Caco-2 (cell line): ENCODE results near the gene SLFN5. TPM values are rescaled to one million over a fixed set of nuclear protein-coding genes. Genes with fewer than 3 reads are reported as not detected.

Experiments
- BruUV-seq: library from RNA; stranded (reverse); fragments of 400-500 nt; replicated peaks from 2 replicates; lab custom pipeline; 2021; lab: Mats Ljungman, UMichigan
- CTCF ChIA-PET: fragments of 300-600 bp; sonication (Branson Sonifier 250); formaldehyde crosslinking; loops from one replicate; lab custom pipeline; 2022; ENCODE audit warnings: antibody characterized with exemption; lab: Charles Lee
- POLR2A ChIA-PET: fragments of 300-600 bp; sonication (Branson Sonifier 250); formaldehyde crosslinking; loops from one replicate; lab custom pipeline; 2022; ENCODE audit warnings: antibody characterized with exemption; lab: Charles Lee
- DNase-seq, 2 experiments: peaks; one replicate each; pipeline versions ENCODE4 v3.0.0 to v3.0.0-alpha.2; 2020 to 2022
- H3K27me3 ChIP-seq: replicated peaks from 2 replicates; pipeline ENCODE4 v1.6.0; 2011; ENCODE audit warnings: low read length; ENCODE audit not compliant: control insufficient read depth, insufficient read depth
- H3K36me3 ChIP-seq: 2 replicates; pipeline ENCODE4 v1.5.1; 2011; ENCODE audit warnings: low read length; ENCODE audit not compliant: control insufficient read depth, insufficient read depth
- H3K4me1 ChIP-seq: fragments of 250-450 bp; sonication (Bioruptor Pico); 2 replicates; pipeline ENCODE4 v1.5.1; 2020; ENCODE audit warnings: mild to moderate bottlenecking
- H3K4me3 ChIP-seq: 2 replicates; pipeline ENCODE4 v1.5.1; 2011; ENCODE audit warnings: low read depth, mild to moderate bottlenecking, control low read depth, low read length
- H3K9me3 ChIP-seq: fragments of 250-450 bp; sonication (Bioruptor Pico); 2 replicates; pipeline ENCODE4 v1.5.1; 2020; ENCODE audit warnings: mild to moderate bottlenecking, moderate library complexity
- H3K27ac Mint-ChIP-seq: one replicate; pipeline ENCODE4 v1.8.0; 2022; ENCODE audit warnings: mixed read lengths; ENCODE audit not compliant: unreplicated experiment
- H3K27me3 Mint-ChIP-seq: one replicate; pipeline ENCODE4 v1.8.0; 2022; ENCODE audit warnings: mixed read lengths; ENCODE audit not compliant: insufficient read depth, unreplicated experiment
- H3K36me3 Mint-ChIP-seq: one replicate; pipeline ENCODE4 v1.8.0; 2022; ENCODE audit warnings: mild to moderate bottlenecking, mixed read lengths; ENCODE audit not compliant: insufficient read depth, unreplicated experiment
- H3K4me1 Mint-ChIP-seq: one replicate; pipeline ENCODE4 v1.8.0; 2022; ENCODE audit warnings: low read depth, mixed read lengths; ENCODE audit not compliant: unreplicated experiment
- H3K4me3 Mint-ChIP-seq: one replicate; pipeline ENCODE4 v1.8.0; 2022; ENCODE audit warnings: mild to moderate bottlenecking, moderate library complexity, mixed read lengths; ENCODE audit not compliant: unreplicated experiment
- H3K9me3 Mint-ChIP-seq: one replicate; pipeline ENCODE4 v1.8.0; 2022; ENCODE audit warnings: mixed read lengths; ENCODE audit not compliant: unreplicated experiment
- CTCF ChIP-seq, 2 experiments: fragments of 200-600 bp in 1 of 2; IDR thresholded peaks; 1 replicate in 1 of 2; 2 replicates in 1 of 2; pipeline versions ENCODE4 v1.5.1 to v1.8.0; 2011 to 2022; ENCODE audit warnings: antibody characterized with exemption in 1 of 2, control low read depth in 1 of 2, inconsistent platforms in 1 of 2, low read depth in 1 of 2, low read length in 1 of 2, mild to moderate bottlenecking in 1 of 2, moderate library complexity in 1 of 2; ENCODE audit not compliant: insufficient read depth in 1 of 2, severe bottlenecking in 1 of 2, unreplicated experiment in 1 of 2
- intact Hi-C: fragments of 100-400 bp; cut with micrococcal nuclease; formaldehyde crosslinking; loops from one replicate; pipeline ENCODE4 v1.10.0; 2022; ENCODE audit not compliant: unreplicated experiment
- total RNA-seq: library from RNA; stranded (reverse); gene quantifications from 2 replicates; pipeline ENCODE4 v1.2.3, GENCODE V29; 2022

Gene SLFN5
- total RNA-seq, 1 experiment from 2014 or later, result 1.6 TPM

GRCh38 chr17:35255316-35255715 is 12.4 kb downstream of the SLFN5 start:
- Histone ChIP-seq H3K27me3 (no peaks in the 10 kb centered on the region), H3K36me3 (no peaks in the 10 kb centered on the region), H3K4me1 (no peaks in the 10 kb centered on the region), H3K9me3 (no peaks in the 10 kb centered on the region), H3K4me3 (no peak overlapping the region)
- H3K27me3 Mint-ChIP-seq, result peaks cover 14% of the 10 kb centered on the region
- H3K9me3 Mint-ChIP-seq, result no peaks in the 10 kb centered on the region
- no peak overlapping the region for H3K27ac Mint-ChIP-seq
- no peaks in the 10 kb centered on the region for H3K4me1 Mint-ChIP-seq
- no peaks in the 10 kb centered on the region for H3K36me3 Mint-ChIP-seq
- no peak for TF ChIP-seq CTCF (IDR thresholded peaks at IDR 0.05; ENCODE audit: insufficient read depth in 1 of 2, low read depth in 1 of 2, low read length in 1 of 2, severe bottlenecking in 1 of 2, unreplicated experiment in 1 of 2)
- ChIA-PET CTCF (no interaction called here), POLR2A (no interaction called here)
- no peak for DNase-seq
- intact Hi-C loops, result no loop called here
- no peak overlapping the region for H3K4me3 Mint-ChIP-seq
- BruUV-seq, result no TSS peak

- no peaks in the 10 kb centered on the region for H3K36me3 Mint-ChIP-seq
- ChIA-PET CTCF (no interaction called here), POLR2A (no interaction called here)
- H3K27ac Mint-ChIP-seq, result no peak overlapping the region
- peak in 1 of 2 experiments; percentile 14 for DNase-seq
- Histone ChIP-seq H3K9me3 (no peaks in the 10 kb centered on the region), H3K4me3 (no peak overlapping the region), H3K36me3 (no peaks in the 10 kb centered on the region), H3K4me1 (no peaks in the 10 kb centered on the region), H3K27me3 (no peaks in the 10 kb centered on the region)
- intact Hi-C loops, result no loop called here
- no TSS peak for BruUV-seq
- H3K27me3 Mint-ChIP-seq, result peaks cover 14% of the 10 kb centered on the region
- no peaks in the 10 kb centered on the region for H3K9me3 Mint-ChIP-seq
- H3K4me3 Mint-ChIP-seq, result no peak overlapping the region
- no peak for TF ChIP-seq CTCF (IDR thresholded peaks at IDR 0.05; ENCODE audit: insufficient read depth in 1 of 2, low read depth in 1 of 2, low read length in 1 of 2, severe bottlenecking in 1 of 2, unreplicated experiment in 1 of 2)
- no peaks in the 10 kb centered on the region for H3K4me1 Mint-ChIP-seq
Observed at GRCh38 chr17:35256629-35257028, 13.8 kb downstream of the SLFN5 start.

- Mint-ChIP-seq H3K27ac (no peak overlapping the region), H3K27me3 (peaks cover 14% of the 10 kb centered on the region), H3K36me3 (no peaks in the 10 kb centered on the region), H3K4me3 (no peak overlapping the region), H3K4me1 (no peaks in the 10 kb centered on the region), H3K9me3 (no peaks in the 10 kb centered on the region)
- intact Hi-C loops, result no loop called here
- no peak for DNase-seq
- ChIA-PET CTCF (no interaction called here), POLR2A (no interaction called here)
- H3K27me3 ChIP-seq, result no peaks in the 10 kb centered on the region
- no peaks in the 10 kb centered on the region for H3K36me3 ChIP-seq
- H3K9me3 ChIP-seq, result no peaks in the 10 kb centered on the region
- BruUV-seq, result no TSS peak
- no peak for TF ChIP-seq CTCF (IDR thresholded peaks at IDR 0.05; ENCODE audit: insufficient read depth in 1 of 2, low read depth in 1 of 2, low read length in 1 of 2, severe bottlenecking in 1 of 2, unreplicated experiment in 1 of 2)
- no peak overlapping the region for H3K4me3 ChIP-seq
- H3K4me1 ChIP-seq, result no peaks in the 10 kb centered on the region
Observed at GRCh38 chr17:35257208-35257659, 14.4 kb downstream of the SLFN5 start.
